ENCODE results near the gene NECTIN1. TPM values are rescaled to one million over a fixed set of nuclear protein-coding genes. Genes with fewer than 3 reads are reported as not detected.

NECTIN1 gene
- total and polyA plus RNA-seq, 4 donors = 4.7 to 18.3 (median 7.3) TPM

DNA sequence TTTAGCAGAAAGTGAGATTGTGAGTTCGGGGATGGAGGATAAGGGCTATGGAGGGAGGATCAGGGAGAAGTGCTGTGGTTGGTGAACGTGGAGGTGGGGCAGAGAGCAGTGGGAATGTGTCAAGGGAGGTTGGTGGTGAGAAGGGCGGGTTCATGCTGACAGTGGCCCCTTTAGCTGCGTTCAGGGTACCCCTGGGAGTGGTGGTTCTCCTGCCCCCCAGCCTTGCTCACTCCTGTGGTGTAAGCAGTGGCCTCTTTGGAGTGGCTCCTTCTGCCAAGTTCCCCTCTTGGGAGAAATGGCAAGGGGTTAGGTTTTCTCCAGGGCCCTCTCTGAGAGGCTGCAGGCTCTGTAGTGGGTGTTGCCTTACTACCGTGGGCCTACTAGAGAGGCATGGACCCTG lies 16.1 kb upstream of the NECTIN1 start:
- WGBS, 2 donors = 75 to 77% methylated on average over 5 of the region's 5 CpGs
- Histone ChIP-seq H3K9ac (ENCODE audit: insufficient read depth in 1 of 2, low read length in 2 of 2) (no peak overlapping the region), H3K27me3 (ENCODE audit: control insufficient read depth in 3 of 3, insufficient read depth in 3 of 3, low read length in 2 of 3) (peaks cover 0 to 7% (median 0%) of the 10 kb centered on the region in 3 donors), H3K9me3 (ENCODE audit: control insufficient read depth in 4 of 4, insufficient read depth in 3 of 4, low read length in 3 of 4) (peaks cover 0 to 5% (median 0%) of the 10 kb centered on the region in 4 donors), H3K36me3 (ENCODE audit: control insufficient read depth in 4 of 4, insufficient read depth in 4 of 4, low read length in 4 of 4) (no peaks in the 10 kb centered on the region), H3K27ac (ENCODE audit: low read depth in 1 of 2, low read length in 1 of 2) (no peak overlapping the region), H3K4me1 (ENCODE audit: control insufficient read depth in 5 of 5, insufficient read depth in 5 of 5, low read length in 5 of 5) (peaks cover 0 to 10% (median 5%) of the 10 kb centered on the region in 5 donors), H3K4me3 (no peak overlapping the region)
- no peak for ATAC-seq (ENCODE audit: insufficient read depth, low FRiP score)
- TF ChIP-seq, protein P1, sequence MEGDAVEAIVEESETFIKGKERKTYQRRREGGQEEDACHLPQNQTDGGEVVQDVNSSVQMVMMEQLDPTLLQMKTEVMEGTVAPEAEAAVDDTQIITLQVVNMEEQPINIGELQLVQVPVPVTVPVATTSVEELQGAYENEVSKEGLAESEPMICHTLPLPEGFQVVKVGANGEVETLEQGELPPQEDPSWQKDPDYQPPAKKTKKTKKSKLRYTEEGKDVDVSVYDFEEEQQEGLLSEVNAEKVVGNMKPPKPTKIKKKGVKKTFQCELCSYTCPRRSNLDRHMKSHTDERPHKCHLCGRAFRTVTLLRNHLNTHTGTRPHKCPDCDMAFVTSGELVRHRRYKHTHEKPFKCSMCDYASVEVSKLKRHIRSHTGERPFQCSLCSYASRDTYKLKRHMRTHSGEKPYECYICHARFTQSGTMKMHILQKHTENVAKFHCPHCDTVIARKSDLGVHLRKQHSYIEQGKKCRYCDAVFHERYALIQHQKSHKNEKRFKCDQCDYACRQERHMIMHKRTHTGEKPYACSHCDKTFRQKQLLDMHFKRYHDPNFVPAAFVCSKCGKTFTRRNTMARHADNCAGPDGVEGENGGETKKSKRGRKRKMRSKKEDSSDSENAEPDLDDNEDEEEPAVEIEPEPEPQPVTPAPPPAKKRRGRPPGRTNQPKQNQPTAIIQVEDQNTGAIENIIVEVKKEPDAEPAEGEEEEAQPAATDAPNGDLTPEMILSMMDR (IDR thresholded peaks at IDR 0.05; ENCODE audit: control extremely low read depth, extremely low read depth) = no peak
- DNase-seq = no peak

DNA sequence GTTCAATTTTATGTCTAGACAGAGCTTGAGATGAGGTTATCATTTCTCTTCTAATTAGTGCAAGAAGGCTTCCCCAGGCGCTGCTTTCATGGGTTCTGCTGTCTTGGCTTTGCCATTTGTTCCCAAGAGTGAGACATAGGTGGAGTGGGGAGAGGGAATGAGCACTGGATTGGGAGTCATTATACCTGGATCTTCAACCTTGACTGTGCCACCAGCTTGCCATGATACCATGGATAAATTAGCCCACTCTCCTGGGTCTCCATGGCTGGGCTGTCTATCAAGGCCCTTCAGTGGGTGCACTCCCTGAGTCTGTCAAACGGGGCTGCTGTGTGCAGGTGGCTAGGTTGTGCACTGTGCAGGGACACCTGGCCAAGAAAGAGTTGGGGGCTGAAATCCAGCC lies 15.6 kb upstream of the NECTIN1 start:
- peaks cover 0 to 10% (median 5%) of the 10 kb centered on the region in 5 donors for H3K4me1 ChIP-seq (ENCODE audit: control insufficient read depth in 5 of 5, insufficient read depth in 5 of 5, low read length in 5 of 5)
- no peak for ATAC-seq (ENCODE audit: insufficient read depth, low FRiP score)
- H3K9me3 ChIP-seq (ENCODE audit: control insufficient read depth in 4 of 4, insufficient read depth in 3 of 4, low read length in 3 of 4) = peaks cover 0 to 5% (median 0%) of the 10 kb centered on the region in 4 donors
- WGBS, 2 donors = 81 to 94% methylated on average over 2 of the region's 2 CpGs
- H3K27ac ChIP-seq (ENCODE audit: low read depth in 1 of 2, low read length in 1 of 2) = no peak overlapping the region
- no peak overlapping the region for H3K4me3 ChIP-seq
- H3K27me3 ChIP-seq (ENCODE audit: control insufficient read depth in 3 of 3, insufficient read depth in 3 of 3, low read length in 2 of 3) = peaks cover 0 to 7% (median 0%) of the 10 kb centered on the region in 3 donors
- no peak overlapping the region for H3K9ac ChIP-seq (ENCODE audit: insufficient read depth in 1 of 2, low read length in 2 of 2)
- no peaks in the 10 kb centered on the region for H3K36me3 ChIP-seq (ENCODE audit: control insufficient read depth in 4 of 4, insufficient read depth in 4 of 4, low read length in 4 of 4)
- no peak for DNase-seq
- TF ChIP-seq, protein P1 (IDR thresholded peaks at IDR 0.05; ENCODE audit: control extremely low read depth, extremely low read depth) = no peak

DNA sequence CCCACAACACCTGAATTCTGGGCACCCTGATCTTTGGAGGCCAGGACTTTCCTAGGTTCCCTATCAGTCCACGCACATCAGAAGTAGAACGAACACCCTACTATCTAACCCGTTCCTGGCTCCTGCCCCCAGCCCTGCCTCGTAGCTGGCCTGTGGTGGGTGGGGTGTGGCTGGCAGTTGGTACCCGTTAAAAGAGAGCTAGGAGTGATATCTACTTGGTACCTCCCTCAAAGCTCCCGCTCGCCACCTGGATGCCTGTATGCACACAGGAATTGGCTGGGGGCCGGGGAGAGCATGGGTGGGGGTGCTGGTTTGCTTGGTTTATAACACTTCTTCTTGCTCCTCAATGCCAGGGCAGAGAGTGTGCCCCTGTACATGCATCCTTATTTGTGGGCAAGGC lies 14.0 kb upstream of the NECTIN1 start:
- peak overlapping the region in 1 of 2 donors; percentile 40 for H3K9ac ChIP-seq (ENCODE audit: insufficient read depth in 1 of 2, low read length in 2 of 2)
- WGBS, 2 donors = 56 to 60% methylated on average over 8 of the region's 8 CpGs
- H3K4me3 ChIP-seq = no peak overlapping the region
- H3K27me3 ChIP-seq (ENCODE audit: control insufficient read depth in 3 of 3, insufficient read depth in 3 of 3, low read length in 2 of 3) = peaks cover 0 to 7% (median 0%) of the 10 kb centered on the region in 3 donors
- ATAC-seq (ENCODE audit: insufficient read depth, low FRiP score) (no peak), DNase-seq (no peak)
- H3K9me3 ChIP-seq (ENCODE audit: control insufficient read depth in 4 of 4, insufficient read depth in 3 of 4, low read length in 3 of 4) = peaks cover 0 to 5% (median 0%) of the 10 kb centered on the region in 4 donors
- peaks cover 0 to 12% (median 5%) of the 10 kb centered on the region in 5 donors for H3K4me1 ChIP-seq (ENCODE audit: control insufficient read depth in 5 of 5, insufficient read depth in 5 of 5, low read length in 5 of 5)
- H3K27ac ChIP-seq (ENCODE audit: low read depth in 1 of 2, low read length in 1 of 2) = no peak overlapping the region
- TF ChIP-seq, protein P1 (IDR thresholded peaks at IDR 0.05; ENCODE audit: control extremely low read depth, extremely low read depth) = no peak
- H3K36me3 ChIP-seq (ENCODE audit: control insufficient read depth in 4 of 4, insufficient read depth in 4 of 4, low read length in 4 of 4) = no peaks in the 10 kb centered on the region

All from lung (tissue), 12 donors.